HL-60/S4 (cell line): Measurements from ENCODE around the gene SDK1.

ENCODE experiments used
- in situ Hi-C: fragments of 300-500 bp; cut with MboI; formaldehyde crosslinking; loops from 2 replicates; pipeline ENCODE4 v1.14.3; 2022; ENCODE audit warnings: low sequenced_read_pairs

The SDK1 gene

GRCh38 chr7:3771906-3772305 lies 470.9 kb downstream of the SDK1 start:
- in situ Hi-C loops: no loop called here

- in situ Hi-C loops: no loop called here
Measured at GRCh38 chr7:3778345-3778744, 477.3 kb downstream of the SDK1 start.

GRCh38 chr7:3780016-3780415 lies 479.0 kb downstream of the SDK1 start:
- in situ Hi-C loops: no loop called here

GRCh38 chr7:3780525-3780924 lies 479.5 kb downstream of the SDK1 start:
- in situ Hi-C loops: no loop called here

GRCh38 chr7:3781607-3782006 lies 480.6 kb downstream of the SDK1 start:
- in situ Hi-C loops: no loop called here

GRCh38 chr7:3787717-3788264 lies 486.7 kb downstream of the SDK1 start:
- in situ Hi-C loops: no loop called here

GRCh38 chr7:3790803-3791202 lies 489.8 kb downstream of the SDK1 start:
- in situ Hi-C loops: no loop called here

GRCh38 chr7:3791327-3791726 lies 490.3 kb downstream of the SDK1 start:
- in situ Hi-C loops: no loop called here

- in situ Hi-C loops: no loop called here
Measured at GRCh38 chr7:3795141-3795540, 494.1 kb downstream of the SDK1 start.

GRCh38 chr7:3795781-3796180 lies 494.7 kb downstream of the SDK1 start:
- in situ Hi-C loops: no loop called here

GRCh38 chr7:3805151-3805550 lies 504.1 kb downstream of the SDK1 start:
- in situ Hi-C loops: no loop called here

GRCh38 chr7:3806516-3806915 lies 505.5 kb downstream of the SDK1 start:
- in situ Hi-C loops: no loop called here

- in situ Hi-C loops: no loop called here
Measured at GRCh38 chr7:3807824-3808223, 506.8 kb downstream of the SDK1 start.

GRCh38 chr7:3821488-3821887 lies 520.4 kb downstream of the SDK1 start:
- in situ Hi-C loops: no loop called here

GRCh38 chr7:3825491-3825890 lies 524.4 kb downstream of the SDK1 start:
- in situ Hi-C loops: no loop called here

GRCh38 chr7:3832199-3832598 lies 531.1 kb downstream of the SDK1 start:
- in situ Hi-C loops: no loop called here

GRCh38 chr7:3835109-3835508 lies 534.1 kb downstream of the SDK1 start:
- in situ Hi-C loops: no loop called here

- in situ Hi-C loops: no loop called here
Measured at GRCh38 chr7:3836855-3837254, 535.8 kb downstream of the SDK1 start.

GRCh38 chr7:3844540-3845151 lies 543.6 kb downstream of the SDK1 start:
- in situ Hi-C loops: no loop called here

- in situ Hi-C loops: no loop called here
Measured at GRCh38 chr7:3846738-3847137, 545.7 kb downstream of the SDK1 start.

GRCh38 chr7:3847336-3847735 lies 546.3 kb downstream of the SDK1 start:
- in situ Hi-C loops: no loop called here

GRCh38 chr7:3859431-3859830 lies 558.4 kb downstream of the SDK1 start:
- in situ Hi-C loops: no loop called here

GRCh38 chr7:3860932-3861331 lies 559.9 kb downstream of the SDK1 start:
- in situ Hi-C loops: no loop called here
